IPS DF 4.7 (cell line): Measurements from ENCODE around the gene AP1AR.

Experiments used
- DNase-seq: peaks from one replicate; pipeline ENCODE4 v3.0.0-alpha.2; 2013; ENCODE audit warnings: low spot score; ENCODE audit errors: extremely low read depth

The AP1AR gene

DNA sequence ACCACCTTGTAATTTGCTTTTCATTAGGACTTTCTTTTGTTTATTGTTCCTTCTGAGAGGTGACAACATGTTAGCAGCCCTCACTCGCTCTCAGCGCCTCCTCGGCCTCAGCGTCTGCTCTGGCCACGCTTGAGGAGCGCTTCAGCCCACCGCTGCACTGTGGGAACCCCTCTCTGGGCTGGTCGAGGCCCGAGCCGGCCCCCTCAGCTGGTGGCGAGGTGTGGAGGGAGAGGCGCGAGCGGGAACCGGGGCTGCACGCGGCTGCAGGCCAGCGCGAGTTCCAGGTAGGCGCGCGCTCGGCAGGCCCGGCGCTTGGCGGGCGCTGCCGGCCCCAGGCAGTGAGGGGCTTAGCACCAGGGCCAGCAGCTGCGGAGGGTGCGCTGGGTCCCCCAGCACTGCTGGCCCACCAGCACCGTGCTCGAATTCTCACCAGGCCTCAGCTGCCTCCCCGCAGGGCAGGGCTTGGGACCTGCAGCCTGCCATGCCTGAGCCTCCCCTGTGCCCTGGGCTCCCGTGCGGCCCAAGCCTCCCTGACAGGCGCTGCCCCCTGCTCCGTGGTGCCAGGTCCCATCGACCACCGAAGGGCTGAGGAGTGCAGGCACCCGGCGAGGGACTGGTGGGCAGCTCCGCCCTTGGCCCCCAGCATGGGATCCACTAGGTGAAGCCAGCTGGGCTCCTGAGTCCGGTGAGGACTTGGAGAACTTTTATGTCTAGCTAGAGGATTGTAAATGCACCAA, 9.2 kb upstream of the AP1AR start:
- no peak for DNase-seq

DNA sequence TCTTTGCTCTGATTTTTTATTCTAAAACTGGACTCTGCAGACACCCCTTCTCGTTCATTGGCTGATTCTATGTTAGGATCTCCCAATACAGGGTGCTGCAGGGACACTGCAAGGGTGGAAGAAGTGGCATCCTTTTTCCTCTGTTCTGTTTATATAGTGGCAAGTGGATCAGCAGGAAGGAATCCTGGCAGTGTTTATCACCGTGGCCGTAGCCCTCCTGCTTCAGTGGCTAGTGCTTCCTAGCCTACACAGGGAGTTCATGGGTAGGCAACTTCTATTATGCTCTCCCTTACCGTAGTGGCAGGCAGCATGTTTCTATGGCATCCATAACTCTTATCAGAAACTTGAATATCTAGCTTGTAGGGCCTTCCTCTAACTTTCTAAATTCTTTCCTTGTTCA, 6.4 kb upstream of the AP1AR start:
- DNase-seq, result no peak

DNA sequence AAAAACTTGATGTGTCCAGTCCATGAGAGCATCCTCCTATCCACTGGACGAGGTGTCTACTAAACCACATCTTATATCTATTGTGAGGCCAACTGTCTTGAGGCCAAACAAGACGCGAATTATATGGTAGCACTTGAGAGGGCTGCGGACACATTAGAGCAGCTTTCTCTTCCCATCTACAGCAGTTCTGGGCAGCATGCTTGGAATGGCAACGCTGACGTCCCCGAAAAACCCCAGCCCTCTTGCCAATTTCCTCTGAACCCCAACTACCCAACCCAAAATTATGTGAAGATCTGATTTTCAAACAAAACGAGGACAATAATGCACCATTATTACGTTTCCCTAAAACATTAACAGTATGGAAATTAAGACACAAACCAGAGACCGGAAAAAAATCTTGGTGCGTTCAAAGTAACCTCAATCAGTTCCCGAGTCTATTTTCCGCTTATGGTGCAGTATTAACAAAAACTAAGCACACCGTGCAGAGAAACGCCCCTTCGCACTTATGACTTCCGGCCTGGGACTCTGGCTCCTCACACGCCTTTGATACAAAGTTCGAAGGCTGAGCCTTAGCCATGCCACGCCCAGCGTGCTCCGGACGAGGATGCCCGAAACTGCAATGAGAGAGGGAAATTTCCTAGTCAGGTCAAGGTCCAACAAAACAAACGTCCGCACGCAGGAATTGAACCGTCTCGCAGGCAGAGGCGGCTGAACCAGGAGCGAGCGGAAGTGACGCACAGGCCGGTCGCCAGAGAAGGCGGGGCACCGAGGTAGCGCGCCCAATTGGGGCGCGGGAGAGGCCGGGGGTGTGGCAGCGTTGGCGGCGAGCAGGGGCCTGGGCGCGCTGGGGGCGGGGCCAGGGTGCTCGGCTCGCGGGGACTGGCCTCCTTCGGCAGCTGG, 458 bp upstream of the AP1AR start:
- DNase-seq, result peak; percentile 71

DNA sequence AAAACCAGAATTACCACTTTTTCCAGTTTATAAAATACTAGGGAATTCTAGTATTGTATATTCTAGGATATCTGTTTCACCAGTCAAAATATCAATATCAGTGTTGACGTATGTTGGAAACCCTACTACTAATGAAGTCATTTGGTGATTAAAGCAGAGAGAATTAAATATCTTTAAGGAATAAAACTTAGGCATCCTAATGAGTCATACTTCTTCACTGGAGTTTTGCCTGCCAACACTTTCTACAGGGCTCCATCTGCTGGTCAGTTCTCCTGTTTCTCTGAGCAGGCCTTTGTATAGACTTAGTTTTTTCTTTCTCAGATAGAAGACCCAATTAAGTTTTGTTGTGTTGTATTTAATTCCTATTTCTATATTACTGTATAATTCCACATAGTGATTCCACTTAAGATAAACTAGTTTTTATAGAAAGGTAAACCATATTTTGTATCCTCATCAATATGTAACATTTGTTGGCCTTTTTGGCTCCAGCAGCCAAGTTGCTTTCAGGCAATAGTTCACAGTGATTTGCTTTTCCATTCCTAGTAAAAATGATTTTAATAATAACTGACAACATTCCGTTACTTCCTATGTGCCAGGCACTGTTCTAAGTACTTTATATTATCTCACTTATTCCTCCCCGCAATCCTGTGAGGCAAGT, 3.5 kb downstream of the AP1AR start:
- no peak for DNase-seq

GRCh38 chr4:112236040-112236439, 4.5 kb downstream of the AP1AR start:
- DNase-seq, result no peak

DNA sequence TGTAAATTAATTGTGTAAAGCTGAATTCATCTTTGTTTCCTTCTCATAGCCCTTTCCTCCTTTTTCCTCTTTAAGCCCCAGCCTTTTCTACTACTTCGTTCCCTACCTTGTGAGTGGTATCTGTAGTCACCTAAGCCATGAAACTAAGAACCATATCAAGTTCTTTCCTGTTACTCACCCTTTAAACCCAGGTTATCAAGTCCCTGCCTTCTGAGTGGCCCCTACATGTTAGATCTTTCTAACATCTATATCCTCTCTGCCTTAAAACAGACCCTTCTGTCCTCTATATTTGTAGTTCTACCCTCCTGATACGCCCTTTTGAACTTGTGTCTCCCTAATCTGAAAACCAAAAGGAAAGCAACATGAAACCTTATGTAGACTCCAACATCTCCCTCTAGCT, 7.2 kb downstream of the AP1AR start:
- no peak for DNase-seq

DNA sequence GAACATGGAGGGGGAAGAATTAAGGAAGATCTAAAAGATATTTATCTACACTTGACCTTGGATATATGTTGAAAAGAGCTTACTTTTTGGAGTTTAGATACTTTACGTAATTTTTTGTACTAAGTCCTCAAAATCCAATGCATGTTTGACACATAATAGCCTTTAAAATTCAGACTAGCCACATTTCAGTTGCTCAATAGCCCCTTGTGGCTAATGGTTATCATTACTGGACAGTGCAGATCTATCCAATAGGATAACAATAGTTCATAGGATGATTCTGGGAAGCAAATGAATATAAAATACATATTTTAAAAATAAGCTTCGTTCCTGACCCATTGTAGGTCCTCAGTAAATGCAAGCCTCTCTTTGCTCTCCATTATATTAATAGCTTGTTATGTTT, 13.8 kb downstream of the AP1AR start:
- no peak for DNase-seq

GRCh38 chr4:112247021-112247420, 15.4 kb downstream of the AP1AR start:
- no peak for DNase-seq

GRCh38 chr4:112251019-112251643, 19.5 kb downstream of the AP1AR start:
- no peak for DNase-seq

GRCh38 chr4:112252234-112252633, 20.6 kb downstream of the AP1AR start:
- no peak for DNase-seq

- DNase-seq, result no peak
Measured at GRCh38 chr4:112253382-112254000, 21.9 kb downstream of the AP1AR start.

GRCh38 chr4:112257098-112257497, 25.5 kb downstream of the AP1AR start:
- DNase-seq, result no peak

DNA sequence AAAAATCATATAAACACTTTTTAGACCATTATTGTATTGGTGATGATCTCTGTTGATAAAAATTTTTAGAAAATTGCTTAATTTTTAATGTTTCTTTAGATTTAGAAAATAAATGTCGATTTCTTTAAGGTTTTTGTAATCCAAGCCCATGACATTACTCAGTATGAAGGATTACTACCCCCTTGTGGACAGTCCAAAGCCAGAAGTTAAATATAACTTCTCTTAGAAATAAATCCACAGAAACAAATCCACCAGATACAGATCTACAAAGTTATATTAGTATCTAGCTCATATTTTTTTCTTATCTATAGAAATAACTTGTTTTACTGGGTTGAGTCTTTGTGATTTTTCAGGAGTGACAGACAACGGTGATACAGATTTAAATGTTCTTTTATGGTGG, 35.2 kb downstream of the AP1AR start:
- DNase-seq, result no peak

GRCh38 chr4:112270051-112270450, 38.5 kb downstream of the AP1AR start:
- DNase-seq, result no peak

DNA sequence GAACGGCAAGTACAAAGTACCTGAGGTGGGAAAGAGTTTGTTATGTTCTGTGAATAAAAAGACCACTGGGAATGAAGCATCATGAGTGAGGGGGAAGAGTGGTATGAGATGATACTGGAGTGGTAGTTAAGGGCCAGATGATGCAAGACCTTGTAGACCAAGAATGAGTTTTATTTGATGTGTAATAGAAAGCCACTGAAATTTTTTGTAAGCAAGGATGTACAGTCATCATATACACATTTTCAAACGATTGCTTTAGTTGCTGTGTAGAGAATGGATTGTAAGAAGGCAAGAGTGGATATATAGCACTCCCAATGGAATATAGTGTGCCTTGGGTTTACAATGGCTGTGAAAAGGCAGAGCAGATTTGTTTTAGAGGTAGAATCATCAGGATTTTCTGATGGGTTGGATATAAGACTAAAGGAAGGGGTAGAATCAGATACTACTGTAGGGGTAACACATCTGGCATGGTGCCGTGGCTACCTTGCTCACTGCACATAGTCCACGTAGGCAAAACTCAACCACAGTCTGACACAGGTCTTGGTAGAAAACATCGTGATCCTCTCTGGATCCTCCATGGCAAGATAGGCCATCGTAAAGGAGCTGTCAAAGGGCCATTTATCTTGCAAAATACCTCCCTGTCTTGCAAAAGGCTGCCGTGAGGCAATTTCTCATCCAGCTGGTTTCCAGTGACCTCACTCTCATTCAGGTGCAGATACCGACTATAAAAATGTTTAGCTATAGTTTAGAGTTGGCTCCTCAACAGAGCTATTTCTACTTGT, 39.2 kb downstream of the AP1AR start:
- DNase-seq, result no peak

DNA sequence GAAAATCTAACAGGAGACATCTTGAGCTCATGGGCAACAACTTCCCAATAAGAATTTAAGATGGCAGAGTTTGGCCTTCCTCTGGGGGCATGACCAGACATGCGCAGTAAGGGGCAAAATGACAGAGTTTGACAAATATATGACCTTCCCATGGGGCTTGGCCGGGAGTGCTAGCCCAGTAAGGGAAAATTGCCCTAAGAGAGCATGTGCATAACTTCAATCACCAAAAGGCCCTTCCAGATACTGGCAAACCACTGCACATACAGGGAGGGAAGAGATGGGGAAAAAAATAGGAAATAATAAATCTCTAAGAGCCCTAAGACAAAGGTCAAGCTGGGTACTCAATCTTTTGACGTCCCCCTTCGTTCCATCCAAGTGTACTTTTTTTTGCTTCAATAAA, 40.7 kb downstream of the AP1AR start:
- no peak for DNase-seq

DNA sequence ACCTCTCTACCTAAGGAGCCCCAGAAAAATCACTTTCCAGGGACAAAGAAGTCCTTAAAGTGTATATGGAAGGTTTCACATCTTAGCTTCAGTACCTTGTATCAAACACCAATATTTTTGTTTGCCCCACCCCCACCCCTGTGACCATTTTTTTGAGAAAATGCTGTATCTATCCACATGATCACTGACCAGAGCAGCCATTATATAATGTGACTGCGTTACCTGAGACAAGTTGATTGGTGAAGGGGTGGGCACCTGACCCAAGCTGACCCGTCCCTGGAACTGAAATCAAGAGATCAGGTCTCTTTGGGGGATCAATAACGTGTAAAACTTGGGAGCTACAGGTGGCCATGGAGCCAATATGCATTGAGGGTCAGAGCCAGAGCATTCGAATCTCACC, 43.4 kb downstream of the AP1AR start:
- no peak for DNase-seq

DNA sequence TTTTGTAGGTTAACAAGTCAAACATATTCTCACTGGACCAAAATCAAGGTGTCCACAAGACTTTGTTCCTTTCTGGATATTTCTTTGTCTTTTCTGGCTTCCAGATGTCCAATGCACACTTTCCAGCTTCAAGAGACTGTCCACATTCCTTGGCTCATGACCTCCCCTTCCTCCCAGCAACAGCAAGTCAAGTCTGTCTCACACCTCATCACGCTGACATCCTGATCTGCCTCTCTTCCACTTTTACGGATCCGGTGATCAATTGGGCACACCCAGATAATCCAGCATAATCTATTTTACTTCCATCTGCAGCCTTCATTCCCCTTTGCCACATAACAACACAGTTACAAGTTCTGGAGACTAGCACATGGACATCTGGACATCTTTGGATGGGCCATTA, 44.5 kb downstream of the AP1AR start:
- no peak for DNase-seq

DNA sequence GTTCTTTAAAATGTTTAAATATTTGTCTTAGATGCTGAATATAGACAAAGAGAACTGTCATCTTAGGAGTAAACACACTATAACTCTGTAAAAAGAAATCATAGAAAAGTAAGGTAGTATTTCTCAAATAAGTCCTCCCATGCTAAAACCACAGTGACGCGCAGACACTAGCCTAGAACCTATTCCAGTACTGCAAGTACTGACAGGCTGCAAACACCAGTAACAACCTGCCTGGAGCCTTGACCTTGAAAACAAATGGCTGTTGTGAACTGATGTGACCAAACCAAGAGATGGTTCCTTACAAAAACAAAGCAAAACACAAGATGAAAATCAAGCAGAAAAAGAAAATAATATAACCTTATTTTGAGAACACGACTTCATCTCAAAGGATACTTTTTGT, 45.6 kb downstream of the AP1AR start:
- DNase-seq, result no peak

DNA sequence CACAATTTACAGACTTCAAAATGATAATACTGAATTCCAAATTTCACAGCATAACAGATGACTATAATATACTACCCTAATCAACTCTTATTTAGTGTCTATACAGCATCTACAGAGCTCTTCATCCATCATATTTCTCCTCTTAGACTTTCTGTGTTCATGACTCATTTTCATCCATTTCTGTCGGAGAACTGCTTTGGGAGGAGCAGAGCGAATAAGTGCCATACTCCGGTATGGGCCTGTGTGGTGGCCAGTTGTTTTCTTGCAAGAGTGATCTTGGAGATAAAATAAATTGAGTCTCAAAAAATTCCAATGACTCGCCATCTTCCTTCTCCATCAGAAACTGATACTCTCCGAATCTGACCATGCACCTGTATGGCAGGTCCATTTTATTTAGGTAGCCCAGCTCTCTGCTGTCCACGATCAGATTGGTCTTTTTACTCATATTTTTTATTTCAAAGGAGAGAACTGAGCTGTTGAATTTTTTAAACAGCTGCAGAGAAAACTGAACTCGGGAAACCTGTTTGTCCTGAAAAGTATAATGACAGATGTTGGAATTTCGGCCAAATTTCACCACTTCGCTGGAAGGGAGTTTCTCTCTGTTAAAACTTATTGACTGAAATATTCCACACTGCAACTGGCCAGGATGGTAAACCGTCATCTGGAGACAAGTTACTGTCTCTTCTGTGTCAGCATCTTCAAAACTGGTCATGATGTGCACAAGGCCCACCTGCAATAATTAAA, 46.3 kb downstream of the AP1AR start:
- DNase-seq, result no peak
